Brain microvascular endothelial cell (primary cell): ENCODE results near the gene PDLIM1.

Experiments
- DNase-seq: peaks from one replicate; pipeline ENCODE4 v3.0.0-alpha.2; 2020
- H3K27ac ChIP-seq: fragments of 250-450 bp; sonication (Bioruptor Pico); 2 replicates; pipeline ENCODE4 v1.5.1; 2020; ENCODE audit warnings: mild to moderate bottlenecking, moderate library complexity
- H3K27me3 ChIP-seq: fragments of 250-450 bp; sonication (Bioruptor Pico); replicated peaks from 2 replicates; pipeline ENCODE4 v1.5.1; 2020; ENCODE audit warnings: mild to moderate bottlenecking
- H3K36me3 ChIP-seq: fragments of 250-450 bp; sonication (Bioruptor Pico); replicated peaks from 2 replicates; pipeline ENCODE4 v1.5.1; 2020; ENCODE audit warnings: mild to moderate bottlenecking
- H3K4me3 ChIP-seq: 2 replicates; pipeline ENCODE4 v1.5.1; 2011; ENCODE audit warnings: low read depth, mild to moderate bottlenecking, control low read depth, low read length, moderate library complexity
- in situ Hi-C: cut with HindIII; loops from 2 replicates; pipeline ENCODE4 v1.10.0; 2017; ENCODE audit warnings: low sequenced_read_pairs, low pct_ligation_motif_present
- TF ChIP-seq, protein P1 (sequence below): IDR thresholded peaks from 2 replicates; pipeline ENCODE4 v1.5.1; 2011; ENCODE audit warnings: low read depth, mild to moderate bottlenecking, moderate library complexity, low read length, control low read depth, inconsistent platforms; ENCODE audit errors: missing control alignments

Gene PDLIM1

GRCh38 chr10:95253007-95253406 lies 37.8 kb downstream of the PDLIM1 start:
- Histone ChIP-seq H3K27me3 (no peaks in the 10 kb centered on the region), H3K4me3 (no peak overlapping the region), H3K36me3 (peaks cover 9% of the 10 kb centered on the region), H3K27ac (no peak overlapping the region)
- DNase-seq = no peak
- in situ Hi-C loops = no loop called here
- TF ChIP-seq, protein P1, sequence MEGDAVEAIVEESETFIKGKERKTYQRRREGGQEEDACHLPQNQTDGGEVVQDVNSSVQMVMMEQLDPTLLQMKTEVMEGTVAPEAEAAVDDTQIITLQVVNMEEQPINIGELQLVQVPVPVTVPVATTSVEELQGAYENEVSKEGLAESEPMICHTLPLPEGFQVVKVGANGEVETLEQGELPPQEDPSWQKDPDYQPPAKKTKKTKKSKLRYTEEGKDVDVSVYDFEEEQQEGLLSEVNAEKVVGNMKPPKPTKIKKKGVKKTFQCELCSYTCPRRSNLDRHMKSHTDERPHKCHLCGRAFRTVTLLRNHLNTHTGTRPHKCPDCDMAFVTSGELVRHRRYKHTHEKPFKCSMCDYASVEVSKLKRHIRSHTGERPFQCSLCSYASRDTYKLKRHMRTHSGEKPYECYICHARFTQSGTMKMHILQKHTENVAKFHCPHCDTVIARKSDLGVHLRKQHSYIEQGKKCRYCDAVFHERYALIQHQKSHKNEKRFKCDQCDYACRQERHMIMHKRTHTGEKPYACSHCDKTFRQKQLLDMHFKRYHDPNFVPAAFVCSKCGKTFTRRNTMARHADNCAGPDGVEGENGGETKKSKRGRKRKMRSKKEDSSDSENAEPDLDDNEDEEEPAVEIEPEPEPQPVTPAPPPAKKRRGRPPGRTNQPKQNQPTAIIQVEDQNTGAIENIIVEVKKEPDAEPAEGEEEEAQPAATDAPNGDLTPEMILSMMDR = no peak

DNA sequence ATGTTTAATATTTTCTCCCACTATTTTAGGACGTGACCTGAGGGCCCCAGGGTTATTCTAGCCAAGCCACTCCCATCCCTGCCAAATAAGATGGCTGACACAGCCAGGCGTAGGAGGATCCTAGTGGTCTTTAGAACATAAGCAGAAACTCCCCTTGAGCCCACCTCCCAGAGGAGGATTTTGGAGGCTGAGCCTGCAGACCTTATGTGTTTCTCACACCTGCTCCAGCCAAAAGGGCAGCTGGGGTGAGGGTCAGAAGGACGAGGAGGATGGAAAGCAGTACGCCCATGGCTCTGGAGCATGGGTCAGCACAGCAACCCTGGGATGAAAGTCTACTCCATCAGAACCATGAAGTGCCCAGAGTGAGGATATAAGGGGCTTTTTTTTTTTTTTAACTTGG lies 39.9 kb downstream of the PDLIM1 start:
- TF ChIP-seq, protein P1 = no peak
- Histone ChIP-seq H3K27me3 (no peaks in the 10 kb centered on the region), H3K36me3 (peaks cover 6% of the 10 kb centered on the region), H3K27ac (no peak overlapping the region), H3K4me3 (no peak overlapping the region)
- in situ Hi-C loops = no loop called here
- no peak for DNase-seq

- in situ Hi-C loops = no loop called here
- no peak overlapping the region for H3K27ac ChIP-seq
- no peak overlapping the region for H3K4me3 ChIP-seq
- no peak for DNase-seq
- no peaks in the 10 kb centered on the region for H3K27me3 ChIP-seq
- H3K36me3 ChIP-seq = peaks cover 14% of the 10 kb centered on the region
- TF ChIP-seq, protein P1 = no peak
Measured at GRCh38 chr10:95249467-95249866, 41.3 kb downstream of the PDLIM1 start.

DNA sequence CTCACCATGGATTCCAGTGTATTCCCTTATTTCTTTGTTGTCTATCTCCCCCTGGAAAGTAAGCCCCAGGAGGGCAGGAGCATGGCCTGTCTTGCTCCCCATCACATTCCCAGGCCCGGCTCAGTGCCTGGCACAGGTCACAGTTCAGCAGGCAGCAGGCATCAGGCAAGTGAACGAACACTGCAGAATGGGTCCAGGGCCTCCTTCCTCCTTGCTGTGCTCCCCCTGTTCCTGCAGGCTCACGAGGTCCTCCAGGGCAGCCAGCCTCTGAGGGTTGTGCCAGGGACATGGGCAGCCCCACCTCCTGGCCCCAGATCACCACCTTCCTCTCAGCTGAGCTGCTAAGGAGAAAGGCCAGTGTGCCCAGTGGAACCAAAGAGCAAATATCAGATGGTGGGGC lies 41.8 kb downstream of the PDLIM1 start:
- TF ChIP-seq, protein P1 = no peak
- Histone ChIP-seq H3K4me3 (no peak overlapping the region), H3K27ac (no peak overlapping the region), H3K27me3 (no peaks in the 10 kb centered on the region), H3K36me3 (peaks cover 14% of the 10 kb centered on the region)
- in situ Hi-C loops = no loop called here
- DNase-seq = no peak

- TF ChIP-seq, protein P1 = no peak
- H3K36me3 ChIP-seq = peaks cover 14% of the 10 kb centered on the region
Measured at GRCh38 chr10:95247881-95248583, 42.8 kb downstream of the PDLIM1 start.

More at GRCh38 chr10:95247881-95248583, 42.8 kb downstream of the PDLIM1 start:
- DNase-seq = no peak
- Histone ChIP-seq H3K27me3 (no peaks in the 10 kb centered on the region), H3K4me3 (no peak overlapping the region), H3K27ac (peak overlapping the region; percentile 48)
- in situ Hi-C loops = no loop called here
